ENCODE results near the gene STAB1.

STAB1 gene

DNA sequence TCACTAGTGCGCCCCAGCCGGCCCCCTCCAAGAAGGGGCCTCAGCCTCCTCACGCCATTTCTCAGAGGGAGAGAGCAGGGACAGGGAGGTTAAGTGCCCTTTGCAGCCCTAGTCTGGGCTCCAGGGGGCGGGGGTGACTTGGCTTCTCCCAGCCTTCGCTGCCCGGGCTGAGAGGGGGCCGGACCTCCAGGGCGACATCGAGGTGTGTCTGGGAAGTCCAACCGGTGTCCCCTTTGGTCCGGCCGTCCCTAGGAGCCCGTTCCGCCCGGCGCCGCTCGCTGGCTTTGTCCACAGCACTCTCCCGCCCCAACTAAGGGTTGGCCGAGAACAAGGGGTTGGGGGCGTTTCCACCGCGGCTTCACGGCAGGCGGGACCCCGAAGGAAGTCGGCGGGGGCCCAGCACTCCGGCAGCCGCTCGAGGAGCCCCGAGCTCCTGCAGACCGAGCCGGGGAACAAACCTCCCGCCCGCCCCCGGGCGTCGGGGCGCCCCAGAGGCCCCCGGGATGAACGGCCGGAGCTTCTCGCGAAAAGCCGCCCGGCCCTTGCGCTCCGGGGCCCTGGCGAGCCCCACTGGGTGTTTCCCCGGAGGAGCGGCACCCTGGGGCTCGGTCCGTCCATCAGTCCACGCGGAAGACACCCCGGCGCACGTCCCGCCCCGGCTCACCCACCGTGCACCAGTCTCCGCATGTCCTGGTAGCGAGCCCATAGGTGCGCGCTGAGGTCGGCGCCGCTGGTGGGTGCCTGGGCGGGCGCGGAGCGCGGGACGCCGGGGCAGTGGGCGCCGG is 37.9 kb downstream of the STAB1 start:
- peak overlapping the region; percentile 78 for H3K4me3 ChIP-seq
- TF ChIP-seq EZH2 (IDR thresholded peaks at IDR 0.05) (no peak), FOXP2 (optimal IDR thresholded peaks at IDR 0.05; ENCODE audit: control extremely low read depth, extremely low read length, insufficient read depth) (no peak), POLR2AphosphoS5 (IDR thresholded peaks at IDR 0.05; ENCODE audit: borderline replicate concordance, low read depth, low read length) (no peak)
- H3K36me3 ChIP-seq (ENCODE audit: insufficient read depth, low read length): no peaks in the 10 kb centered on the region; the same call in 1 of the 2 replicates
- H3K9ac ChIP-seq (ENCODE audit: insufficient read length): peak overlapping the region; percentile 71
- no peak overlapping the region for H3K27ac ChIP-seq
- no peak for DNase-seq (ENCODE audit: low read depth, low spot score)
- no peaks in the 10 kb centered on the region for H3K9me3 ChIP-seq (ENCODE audit: low read depth, low read length)

DNA sequence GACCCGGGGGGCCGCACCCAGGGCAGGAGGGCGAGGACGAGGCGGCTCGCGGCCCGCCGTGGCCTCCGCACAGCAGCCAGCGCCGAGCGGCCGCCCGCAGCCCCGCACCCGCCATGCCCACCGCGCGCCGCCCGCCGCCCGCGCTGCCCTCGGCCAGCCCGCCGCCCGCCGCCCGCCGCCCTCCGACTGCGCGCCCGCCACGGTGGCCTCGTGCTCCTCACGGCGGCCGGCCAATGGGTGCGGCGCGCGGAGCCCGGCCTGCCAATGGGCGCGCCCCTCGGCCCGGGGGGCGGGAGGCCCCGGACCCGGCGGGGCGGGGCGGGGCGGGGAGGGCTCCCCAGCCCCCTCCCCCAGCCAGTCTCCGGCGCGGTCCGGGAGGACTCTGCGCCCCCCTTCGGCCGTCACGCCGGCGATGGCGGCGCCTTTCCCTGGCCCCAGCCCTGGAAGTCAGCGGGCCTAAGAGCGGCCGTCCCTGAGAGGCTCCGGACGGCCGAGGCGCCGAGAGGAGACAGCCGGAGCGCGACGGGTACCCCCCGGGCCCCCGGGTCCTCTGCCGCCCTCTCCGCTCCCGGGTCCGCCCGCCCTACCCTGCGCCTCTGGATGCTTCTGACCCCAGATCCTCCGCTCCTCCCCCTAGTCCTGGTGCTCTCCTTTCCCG is 38.6 kb downstream of the STAB1 start, which contains the start of gene NT5DC2:
Gene NT5DC2 (minus strand): TSS at position 235 of the 658 bp plus-strand sequence. CDS start 120 bp downstream, at position 115.
- H3K36me3 ChIP-seq (ENCODE audit: insufficient read depth, low read length): no peaks in the 10 kb centered on the region; the same call in 1 of the 2 replicates
- DNase-seq (ENCODE audit: low read depth, low spot score): no peak
- peak within 1 kb of the TSS; percentile 71 for H3K9ac ChIP-seq (ENCODE audit: insufficient read length)
- TF ChIP-seq EZH2 (IDR thresholded peaks at IDR 0.05): no peak
- no peak for TF ChIP-seq POLR2AphosphoS5 (IDR thresholded peaks at IDR 0.05; ENCODE audit: borderline replicate concordance, low read depth, low read length)
- TF ChIP-seq FOXP2 (optimal IDR thresholded peaks at IDR 0.05; ENCODE audit: control extremely low read depth, extremely low read length, insufficient read depth): no peak
- H3K4me3 ChIP-seq: peak within 1 kb of the TSS; percentile 78
- no peaks in the 10 kb centered on the region for H3K9me3 ChIP-seq (ENCODE audit: low read depth, low read length)
- no peak within 1 kb of the TSS for H3K27ac ChIP-seq

DNA sequence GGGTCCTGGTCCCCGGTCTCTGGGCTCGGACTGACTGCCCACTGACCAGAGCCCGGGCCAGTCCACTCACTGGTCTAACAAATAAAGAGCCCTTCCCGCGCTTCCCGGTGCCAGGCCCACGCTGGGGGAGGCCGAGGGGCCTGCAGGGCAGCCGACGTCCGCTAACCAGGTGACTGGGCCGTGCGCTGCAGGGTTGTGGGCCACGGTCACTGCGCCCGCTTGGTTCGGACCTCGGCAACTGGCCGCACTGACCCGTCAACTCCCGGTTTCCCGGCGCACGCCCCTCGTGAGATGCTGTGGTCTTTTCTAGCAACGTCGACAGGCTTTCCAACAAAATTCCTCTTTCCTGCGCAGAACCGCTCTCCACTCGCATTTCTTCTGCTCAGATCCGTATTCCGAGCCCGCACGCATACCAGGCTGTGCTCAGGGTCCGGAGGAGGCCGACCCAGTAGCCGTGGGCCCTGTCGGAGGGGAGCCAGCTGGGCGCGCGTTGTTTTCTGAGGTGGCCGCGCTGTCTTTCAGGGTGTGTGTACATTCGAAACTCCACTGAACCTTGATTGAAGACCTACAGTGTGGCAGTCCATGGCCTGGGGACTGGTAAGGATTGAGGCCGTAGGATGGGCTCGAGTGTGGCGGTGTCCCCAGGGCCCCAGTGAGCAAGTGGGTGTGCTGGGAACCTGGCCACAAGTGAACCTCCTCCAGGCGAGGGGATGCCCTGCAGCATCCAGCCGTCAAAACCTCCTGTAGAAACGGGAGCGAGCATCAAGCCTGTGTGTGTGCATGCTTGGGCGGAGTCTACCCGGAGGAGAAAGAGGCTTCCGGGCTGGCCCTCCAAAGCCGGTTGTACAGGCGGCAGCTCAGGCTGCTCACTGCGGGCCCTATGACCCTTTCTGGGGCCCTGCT is 39.4 kb downstream of the STAB1 start:
- TF ChIP-seq FOXP2 (optimal IDR thresholded peaks at IDR 0.05; ENCODE audit: control extremely low read depth, extremely low read length, insufficient read depth) (no peak), EZH2 (IDR thresholded peaks at IDR 0.05) (no peak), POLR2AphosphoS5 (IDR thresholded peaks at IDR 0.05; ENCODE audit: borderline replicate concordance, low read depth, low read length) (no peak)

DNA sequence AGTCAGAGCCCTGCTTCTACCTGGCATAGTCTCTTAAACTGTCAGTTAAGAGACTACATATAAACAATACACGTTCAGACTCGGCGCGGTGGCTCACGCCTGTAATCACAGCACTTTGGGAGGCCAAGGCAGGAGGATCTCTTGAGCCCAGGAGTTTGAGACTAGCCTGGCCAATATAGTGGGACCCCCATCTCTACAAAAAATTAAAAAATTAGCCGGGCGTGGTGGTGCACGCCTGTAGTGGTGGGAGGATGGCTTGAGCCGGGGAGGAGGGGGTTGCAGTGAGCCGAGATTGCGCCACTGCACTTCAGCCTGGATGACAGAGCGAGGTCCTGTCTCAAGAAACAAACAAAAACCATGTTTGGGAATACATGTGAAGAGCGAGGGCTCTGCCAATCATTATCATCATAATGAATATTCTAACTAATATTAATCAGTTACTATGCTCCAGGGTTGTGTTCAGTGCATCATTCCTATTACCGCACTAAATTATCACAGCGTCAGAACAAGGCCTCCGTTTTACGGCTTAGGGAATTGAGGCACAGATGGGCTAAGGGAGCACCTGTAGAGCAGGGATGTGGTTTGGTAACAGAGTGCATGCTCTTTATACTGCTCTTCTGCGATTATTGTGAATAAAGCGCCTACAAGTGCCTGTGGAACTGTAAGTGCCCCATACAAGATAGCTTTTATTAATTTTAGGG is 40.4 kb downstream of the STAB1 start:
- Histone ChIP-seq H3K36me3 (ENCODE audit: insufficient read depth, low read length) (no peaks in the 10 kb centered on the region), H3K4me3 (0 out of 2 replicates have a peak overlapping the region, but pooled peaks have one; percentile 19), H3K27ac (peak overlapping the region; percentile 31; the same call in 1 of the 2 replicates), H3K9ac (ENCODE audit: insufficient read length) (no peak overlapping the region), H3K9me3 (ENCODE audit: low read depth, low read length) (no peaks in the 10 kb centered on the region)
- TF ChIP-seq FOXP2 (optimal IDR thresholded peaks at IDR 0.05; ENCODE audit: control extremely low read depth, extremely low read length, insufficient read depth) (no peak), EZH2 (IDR thresholded peaks at IDR 0.05) (no peak), POLR2AphosphoS5 (IDR thresholded peaks at IDR 0.05; ENCODE audit: borderline replicate concordance, low read depth, low read length) (no peak)
- DNase-seq (ENCODE audit: low read depth, low spot score): no peak

More for the DNA sequence above, 39.4 kb downstream of the STAB1 start:
- Histone ChIP-seq H3K9me3 (ENCODE audit: low read depth, low read length) (no peaks in the 10 kb centered on the region), H3K9ac (ENCODE audit: insufficient read length) (no peak overlapping the region), H3K27ac (peak overlapping the region; percentile 31; the same call in 1 of the 2 replicates), H3K36me3 (ENCODE audit: insufficient read depth, low read length) (no peaks in the 10 kb centered on the region), H3K4me3 (no peak overlapping the region)
- DNase-seq (ENCODE audit: low read depth, low spot score): no peak

DNA sequence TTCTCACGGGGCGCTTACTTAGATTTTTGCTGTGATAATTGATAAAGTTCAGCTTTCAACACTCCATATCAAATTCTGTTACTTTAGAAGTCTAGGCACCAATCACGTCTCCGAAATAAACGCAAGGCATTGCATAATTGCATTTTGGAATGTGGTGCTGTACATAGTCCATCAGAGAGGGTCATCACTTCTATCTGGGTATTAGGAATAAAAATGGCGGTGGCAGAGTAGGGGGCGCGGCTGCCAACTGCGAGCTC is 40.9 kb downstream of the STAB1 start:
- TF ChIP-seq FOXP2 (optimal IDR thresholded peaks at IDR 0.05; ENCODE audit: control extremely low read depth, extremely low read length, insufficient read depth) (no peak), POLR2AphosphoS5 (IDR thresholded peaks at IDR 0.05; ENCODE audit: borderline replicate concordance, low read depth, low read length) (no peak), EZH2 (IDR thresholded peaks at IDR 0.05) (no peak)
- DNase-seq (ENCODE audit: low read depth, low spot score): no peak
- Histone ChIP-seq H3K9me3 (ENCODE audit: low read depth, low read length) (no peaks in the 10 kb centered on the region), H3K4me3 (peak overlapping the region; percentile 19; the same call in 1 of the 2 replicates), H3K27ac (no peak overlapping the region), H3K36me3 (ENCODE audit: insufficient read depth, low read length) (no peaks in the 10 kb centered on the region), H3K9ac (ENCODE audit: insufficient read length) (no peak overlapping the region)

GRCh38 chr3:52536369-52537164 is 41.4 kb downstream of the STAB1 start, which contains the start of gene UQCC5:
Gene UQCC5 (plus strand): TSS chr3:52536605. CDS start chr3:52536756, 151 bp downstream.
- Histone ChIP-seq H3K4me3 (peak within 1 kb of the TSS; percentile 85), H3K9me3 (ENCODE audit: low read depth, low read length) (no peaks in the 10 kb centered on the region), H3K27ac (no peak within 1 kb of the TSS), H3K9ac (ENCODE audit: insufficient read length) (peak within 1 kb of the TSS; percentile 87), H3K36me3 (ENCODE audit: insufficient read depth, low read length) (no peaks in the 10 kb centered on the region)
- TF ChIP-seq EZH2 (IDR thresholded peaks at IDR 0.05) (no peak), FOXP2 (optimal IDR thresholded peaks at IDR 0.05; ENCODE audit: control extremely low read depth, extremely low read length, insufficient read depth) (no peak), POLR2AphosphoS5 (IDR thresholded peaks at IDR 0.05; ENCODE audit: borderline replicate concordance, low read depth, low read length) (peak; percentile 99)
- peak; percentile 45 for DNase-seq (ENCODE audit: low read depth, low spot score)

- H3K9me3 ChIP-seq (ENCODE audit: low read depth, low read length): no peaks in the 10 kb centered on the region
- H3K9ac ChIP-seq (ENCODE audit: insufficient read length): peak overlapping the region; percentile 87
- H3K4me3 ChIP-seq: peak overlapping the region; percentile 85
- no peak for TF ChIP-seq FOXP2 (optimal IDR thresholded peaks at IDR 0.05; ENCODE audit: control extremely low read depth, extremely low read length, insufficient read depth)
- TF ChIP-seq POLR2AphosphoS5 (IDR thresholded peaks at IDR 0.05; ENCODE audit: borderline replicate concordance, low read depth, low read length): no peak
- TF ChIP-seq EZH2 (IDR thresholded peaks at IDR 0.05): no peak
- no peak overlapping the region for H3K27ac ChIP-seq
- DNase-seq (ENCODE audit: low read depth, low spot score): no peak
- no peaks in the 10 kb centered on the region for H3K36me3 ChIP-seq (ENCODE audit: insufficient read depth, low read length)
Observed at GRCh38 chr3:52537165-52537620, 42.1 kb downstream of the STAB1 start.

Measured in SK-N-MC (cell line).